Renal cortex interstitium (tissue), 15 donors: ENCODE measurements around the gene CNTNAP3. TPM values are rescaled to one million over a fixed set of nuclear protein-coding genes. Genes with fewer than 3 reads are reported as not detected.
"Not testable (repeated sequence)": the region's sequence is repeated elsewhere in the genome, so short reads cannot be mapped to it uniquely, and the experiment has no call there.

Experiments
- DNase-seq, 11 donors: peaks; one replicate each; pipeline ENCODE4 v3.0.0-alpha.2; 2013; ENCODE audit warnings: low read depth in 9 of 11, low spot score in 4 of 11; ENCODE audit errors: extremely low read depth in 1 of 11
- long read RNA-seq, 16 experiments: transcript quantifications; one replicate each; lab custom pipeline, GENCODE V29; 2026
- polyA plus RNA-seq, 3 donors: library from polyadenylated mRNA; unstranded; fragments of 120-200 nt; gene quantifications; one replicate each; pipeline ENCODE4 v1.2.1, GENCODE V29; 2013; ENCODE audit not compliant: insufficient read length in 3 of 3

The CNTNAP3 gene
- 1 to 10 TPM; 4.7 to 6.4 (median 5.0) TPM for polyA plus RNA-seq
- long read RNA-seq, donor 1 = 0 reads
- long read RNA-seq, donor 2 = 0 reads
- long read RNA-seq, donor 3 = 0 reads
- long read RNA-seq, donor 4 = 0 reads
- long read RNA-seq, donor 5 = 0 reads
- long read RNA-seq, donor 6 = 0 reads
- long read RNA-seq, donor 7 = 0 reads
- long read RNA-seq, donor 8 = 0 reads
- long read RNA-seq, donor 9 = 0 reads
- long read RNA-seq, donor 10, full-length matches to known transcripts = 1 of 1 reads
- long read RNA-seq, donor 10, partial matches to known transcripts = 0 of 1 reads
- long read RNA-seq, donor 10, other reads (novel, unspliced or antisense) = 0 of 1 reads
- long read RNA-seq, donor 11, full-length matches to known transcripts = 1 of 1 reads
- long read RNA-seq, donor 11, partial matches to known transcripts = 0 of 1 reads
- long read RNA-seq, donor 11, other reads (novel, unspliced or antisense) = 0 of 1 reads
- long read RNA-seq, donor 12 = 0 reads
- long read RNA-seq, donor 13 = 0 reads
- long read RNA-seq, donor 14 = 0 reads
- long read RNA-seq, donor 15 = 0 reads
- long read RNA-seq, donor 16, partial matches to known transcripts = 0 of 1 reads
- long read RNA-seq, donor 16, other reads (novel, unspliced or antisense) = 0 of 1 reads

DNA sequence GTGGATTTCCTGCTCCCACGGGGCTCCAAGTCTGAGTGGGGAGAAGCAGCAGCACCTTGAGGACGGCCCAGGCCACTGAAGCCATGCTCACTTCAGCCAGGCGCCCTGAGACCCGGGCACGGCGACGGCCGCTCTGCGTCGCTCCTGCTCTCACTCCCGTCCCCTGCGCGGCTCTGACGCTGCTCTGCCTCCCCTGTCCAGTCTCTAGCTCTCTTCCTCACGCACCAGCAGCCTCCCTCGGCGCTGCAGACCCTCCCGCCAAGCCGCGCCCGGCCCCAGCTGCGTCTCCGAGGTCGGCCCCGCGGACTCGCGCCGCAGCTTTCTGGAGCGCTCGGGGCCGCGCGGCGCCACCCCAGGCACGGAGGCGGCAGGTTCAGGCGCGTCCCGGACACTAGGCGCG, at the start of gene CNTNAP3:
Gene CNTNAP3, minus strand, starts transcription at position 188 of the 400 bp plus-strand sequence. Its CDS starts 103 bp downstream, at position 85.
- not testable (repeated sequence) for DNase-seq

DNA sequence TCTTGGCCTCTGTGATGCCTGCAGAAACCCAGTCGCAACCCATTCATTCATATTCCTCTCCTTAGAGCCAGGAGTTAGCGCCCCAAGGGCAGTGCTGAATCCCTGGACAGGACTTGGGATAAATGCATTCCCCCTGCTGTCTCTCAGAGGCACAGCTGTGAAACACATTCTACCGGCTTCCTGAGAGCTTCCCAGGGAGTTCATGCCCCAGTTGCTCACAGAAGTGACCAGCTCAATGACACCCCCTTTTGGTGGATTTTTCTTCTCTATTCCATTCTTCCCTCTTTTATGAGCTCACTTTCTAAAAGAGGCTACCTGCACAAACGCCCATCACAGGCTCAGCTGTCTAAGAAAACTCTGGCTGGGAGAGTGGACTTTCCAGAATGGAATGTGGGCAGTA, 8.0 kb downstream of the CNTNAP3 start:
- not testable (repeated sequence) for DNase-seq

DNA sequence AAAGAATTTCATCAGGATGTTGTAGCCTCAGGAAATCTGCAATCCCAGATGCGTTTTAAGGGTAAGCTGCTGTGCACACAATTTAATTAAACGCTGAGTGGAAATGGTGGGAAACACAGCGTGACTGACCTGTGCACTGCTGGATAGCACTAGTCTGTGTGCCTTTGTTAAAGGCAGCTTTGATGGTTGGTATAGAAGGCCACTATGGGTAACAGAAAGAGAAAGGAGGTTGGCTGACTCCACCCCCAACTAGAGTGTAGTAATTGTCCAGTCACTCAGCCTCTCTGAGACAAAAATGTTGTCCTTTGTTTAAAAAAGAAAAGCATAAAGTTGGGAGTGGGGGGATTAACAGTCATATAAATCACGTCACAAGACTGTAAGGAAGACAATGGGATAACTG, 45.5 kb downstream of the CNTNAP3 start:
- not testable (repeated sequence) for DNase-seq

DNA sequence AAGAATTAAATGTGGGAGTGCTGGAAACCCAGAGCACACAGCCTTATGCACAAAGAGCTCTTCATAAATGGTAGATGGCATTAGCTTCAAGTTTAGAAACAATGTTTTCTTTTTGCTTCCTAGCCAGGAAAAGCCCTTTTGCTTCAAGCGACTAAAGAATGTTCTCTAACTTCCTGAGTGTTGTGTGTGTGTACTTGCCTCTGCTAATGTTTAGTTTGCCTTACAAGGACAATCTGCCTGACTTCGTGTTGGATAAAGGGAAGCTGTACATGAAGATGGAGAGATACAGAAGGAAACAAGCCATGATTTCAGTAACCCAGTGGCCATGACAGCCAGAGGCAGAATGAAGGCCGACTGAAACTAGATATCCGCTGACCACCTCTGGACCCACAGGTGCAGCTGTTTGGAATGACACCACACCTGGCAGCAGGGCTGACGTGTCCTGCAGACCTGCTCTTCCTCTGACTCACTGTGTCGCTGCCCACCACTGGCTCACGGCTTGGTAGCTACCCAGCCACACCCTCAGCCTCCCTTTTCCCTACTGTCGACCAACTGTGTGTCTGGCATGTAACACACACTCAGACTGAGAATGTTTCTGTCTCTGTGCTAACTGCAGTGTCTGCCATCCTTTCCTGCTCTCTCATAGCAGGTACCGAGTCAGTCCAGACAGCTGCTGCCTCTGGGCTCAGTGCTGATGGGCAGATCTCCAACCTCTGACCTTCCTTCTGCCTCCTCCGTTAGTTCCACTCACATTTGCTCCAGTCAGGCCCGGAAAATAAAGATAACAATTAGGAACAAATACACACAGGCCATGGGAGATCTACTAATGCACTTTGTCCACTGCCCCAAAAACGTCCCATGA, 55.6 kb downstream of the CNTNAP3 start:
- not testable (repeated sequence) for DNase-seq

DNA sequence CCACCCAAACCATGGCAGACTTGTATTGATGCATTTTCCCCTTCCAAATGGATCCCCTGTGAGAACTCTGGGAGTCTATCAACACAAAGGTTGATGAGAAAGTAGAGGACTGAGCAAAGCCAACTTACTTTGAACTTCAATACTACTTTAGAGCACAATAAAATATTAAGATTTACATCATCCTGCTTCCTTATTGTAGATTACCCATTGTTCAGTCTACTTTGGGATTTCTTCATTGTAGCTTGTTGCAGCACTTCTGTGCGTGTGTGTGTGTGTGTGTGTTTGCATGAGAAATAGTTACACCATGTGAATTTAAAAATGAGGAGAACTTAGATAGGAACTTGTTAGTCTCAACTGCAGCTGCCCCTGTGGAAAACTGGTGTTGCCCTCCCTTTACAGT, 72.0 kb downstream of the CNTNAP3 start:
- not testable (repeated sequence) for DNase-seq

DNA sequence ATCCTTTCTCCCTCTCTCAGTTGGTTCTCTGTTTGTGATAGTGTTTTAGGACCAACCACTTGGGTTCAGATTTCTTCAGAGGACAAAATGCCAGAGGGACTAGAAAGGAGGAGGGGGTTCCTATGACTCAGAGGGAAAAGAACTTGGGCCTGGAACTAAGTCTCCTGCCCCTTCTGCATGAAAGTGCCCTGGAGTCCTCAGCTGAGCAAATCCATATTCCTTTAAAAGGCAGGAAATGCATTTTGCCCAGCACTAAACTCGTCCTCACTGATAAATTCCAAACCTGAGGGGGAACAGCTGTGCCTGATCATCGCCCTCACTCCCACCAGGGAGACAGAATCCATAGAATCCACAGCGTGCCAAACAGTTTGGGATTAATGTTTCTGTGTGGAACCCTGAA, 78.2 kb downstream of the CNTNAP3 start:
- not testable (repeated sequence) for DNase-seq

DNA sequence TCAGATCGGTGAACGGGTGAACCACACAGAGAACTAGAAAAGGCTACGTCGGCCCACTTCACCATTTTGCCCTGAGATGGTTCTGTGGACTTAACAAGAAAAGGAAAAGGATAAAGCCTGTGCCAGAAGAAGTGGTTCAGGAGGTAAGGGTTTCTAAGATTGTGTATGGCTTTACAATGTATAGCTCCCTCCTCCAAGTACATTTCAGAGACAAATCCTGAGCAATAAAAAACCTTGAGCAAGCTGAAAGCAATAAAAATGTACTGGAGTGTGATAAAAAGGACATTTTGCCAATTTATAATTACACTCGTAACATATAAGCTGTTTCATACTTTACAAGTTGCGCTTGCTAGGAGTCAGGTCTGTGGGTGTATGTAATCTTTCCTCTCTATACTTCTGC, 81.3 kb downstream of the CNTNAP3 start:
- not testable (repeated sequence) for DNase-seq

DNA sequence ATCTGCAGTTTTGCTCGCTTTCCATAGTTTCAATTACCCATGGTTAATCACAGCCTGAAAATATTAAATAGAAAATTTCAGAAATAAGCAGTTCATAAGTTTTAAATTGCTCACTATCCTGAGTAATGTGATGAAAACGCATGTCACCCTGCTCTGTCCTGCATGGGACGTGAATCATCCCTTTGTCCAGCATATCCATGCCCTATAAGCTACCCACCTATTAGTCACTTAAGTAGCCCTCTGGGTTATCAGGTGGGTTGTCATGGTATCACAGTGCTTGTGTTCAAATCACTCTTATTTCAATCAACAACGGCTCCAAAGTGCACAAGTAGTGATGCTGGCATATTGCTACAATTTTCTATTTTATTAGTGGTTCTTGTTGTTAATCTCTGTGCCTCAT, 82.1 kb downstream of the CNTNAP3 start:
- not testable (repeated sequence) for DNase-seq

DNA sequence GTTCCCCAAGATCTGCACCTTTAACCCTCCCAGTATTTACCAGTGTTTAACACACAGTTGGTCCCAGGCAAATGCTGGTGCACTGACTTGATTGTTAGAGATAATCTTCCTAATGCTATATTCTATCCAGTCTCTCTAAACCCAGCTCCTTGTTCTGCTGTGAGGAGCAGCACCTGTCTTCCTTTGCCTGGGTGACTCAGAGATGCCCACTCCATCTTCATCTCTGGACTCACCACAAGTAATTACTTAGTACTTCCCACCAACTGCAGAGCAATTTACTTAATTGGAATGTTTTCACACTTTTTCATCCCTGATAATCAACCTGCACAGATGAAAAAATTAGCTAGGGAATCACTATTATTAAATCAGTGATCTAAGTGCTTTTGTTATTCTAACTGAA, 87.6 kb downstream of the CNTNAP3 start:
- not testable (repeated sequence) for DNase-seq

DNA sequence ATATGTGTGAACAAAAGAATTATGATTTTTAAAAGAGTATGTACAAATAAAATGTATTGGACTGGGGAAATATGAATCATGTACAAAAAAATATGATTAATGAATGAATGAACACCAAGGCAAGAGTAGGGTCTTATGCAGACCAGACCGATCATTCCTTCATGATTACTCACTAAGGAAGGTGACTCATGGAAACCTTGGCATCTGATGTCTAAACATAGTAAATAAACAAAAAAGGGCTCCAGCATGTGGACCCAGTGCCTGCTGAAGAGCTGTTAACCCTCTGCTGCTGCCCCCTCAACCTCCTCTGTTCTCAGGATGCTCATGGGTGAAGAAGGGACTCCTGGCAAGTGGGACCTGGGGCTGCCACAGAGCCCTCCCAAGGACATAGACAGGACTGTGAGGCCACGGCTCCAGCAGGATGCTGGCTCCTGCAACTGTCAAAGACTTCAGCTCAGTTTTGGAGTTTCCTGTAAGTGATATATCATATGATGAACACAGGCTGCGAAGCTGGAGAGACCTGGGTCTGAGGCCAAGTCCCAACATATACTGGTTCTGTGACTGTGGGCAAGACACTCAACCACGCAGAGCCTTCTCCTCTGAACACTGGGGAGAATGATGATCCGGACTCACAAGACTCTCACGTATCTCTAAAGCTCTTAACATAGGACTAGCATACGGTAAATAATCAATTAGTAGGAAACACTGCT, 89.8 kb downstream of the CNTNAP3 start:
- not testable (repeated sequence) for DNase-seq

DNA sequence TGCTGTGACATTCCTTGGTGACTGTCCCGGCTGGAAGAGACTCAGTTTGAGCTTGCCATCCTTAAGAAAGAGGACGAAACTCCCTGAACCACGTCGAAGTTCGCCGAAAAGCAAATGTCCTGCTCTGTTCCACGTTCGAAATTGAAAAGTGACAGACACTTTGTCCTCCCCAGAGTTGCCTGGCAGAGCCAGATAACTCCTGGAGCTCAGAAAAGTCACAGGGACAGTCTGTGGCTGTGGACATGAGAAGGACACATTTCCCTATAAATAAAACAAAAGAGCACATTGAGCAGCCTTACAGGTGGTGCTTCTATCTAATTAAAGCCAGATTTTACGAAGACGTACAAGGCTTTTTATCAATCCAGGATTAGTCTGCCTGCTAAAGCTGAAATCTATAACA, 116.6 kb downstream of the CNTNAP3 start:
- DNase-seq = not testable (repeated sequence)

DNA sequence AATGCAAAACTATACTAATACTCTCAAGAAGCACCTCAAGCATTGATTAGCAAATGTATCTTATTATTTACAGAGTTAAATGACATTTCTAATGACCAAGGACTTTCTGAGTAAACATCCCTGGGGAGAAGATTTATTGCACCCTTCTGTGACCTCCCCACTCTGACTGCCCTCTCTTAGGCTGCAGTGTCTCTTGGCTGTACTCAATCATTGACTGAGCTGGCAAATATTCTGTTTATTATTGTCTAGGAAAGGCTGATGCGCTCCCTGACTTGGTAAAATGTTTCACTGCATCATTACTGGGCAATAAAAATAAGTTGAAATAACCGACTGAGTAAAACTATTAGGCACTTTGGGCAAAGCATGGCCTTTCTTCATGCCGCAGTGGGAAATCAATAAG, 130.3 kb downstream of the CNTNAP3 start:
- DNase-seq = not testable (repeated sequence)

DNA sequence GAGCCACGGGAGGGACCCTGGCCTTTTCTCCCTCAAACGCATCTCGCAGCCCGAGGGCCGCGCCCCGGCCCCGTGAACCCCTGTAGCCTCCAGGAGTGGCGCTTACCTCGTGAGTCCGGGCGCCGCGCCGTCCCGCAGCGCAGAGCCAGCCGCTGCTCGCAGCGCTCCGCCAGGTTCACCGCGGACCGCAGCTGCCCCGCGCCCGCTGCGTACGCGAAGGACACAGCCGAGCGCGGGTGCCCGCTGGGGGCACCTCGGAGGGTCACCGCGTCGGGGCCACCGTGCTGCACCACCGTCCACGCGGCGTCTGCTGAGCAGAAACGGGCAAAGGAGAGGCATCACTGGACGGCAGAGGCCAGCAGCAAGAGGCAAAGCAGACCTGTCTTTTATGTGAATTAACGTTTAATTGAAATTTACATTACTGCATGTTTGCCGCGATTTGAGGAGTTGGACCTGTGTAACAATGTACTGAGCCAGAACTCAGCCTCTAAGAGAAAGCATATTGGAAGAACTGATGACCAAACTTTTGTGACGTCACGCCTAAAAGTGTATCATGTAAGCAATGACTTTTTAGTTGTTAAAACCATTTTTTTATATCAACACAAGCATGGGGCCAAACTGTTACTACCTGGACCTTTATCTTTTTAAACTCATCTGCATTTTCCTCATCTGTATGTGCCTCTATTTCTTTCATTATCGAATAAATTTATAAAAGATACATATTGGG, 155.0 kb downstream of the CNTNAP3 start:
- not testable (repeated sequence) for DNase-seq

DNA sequence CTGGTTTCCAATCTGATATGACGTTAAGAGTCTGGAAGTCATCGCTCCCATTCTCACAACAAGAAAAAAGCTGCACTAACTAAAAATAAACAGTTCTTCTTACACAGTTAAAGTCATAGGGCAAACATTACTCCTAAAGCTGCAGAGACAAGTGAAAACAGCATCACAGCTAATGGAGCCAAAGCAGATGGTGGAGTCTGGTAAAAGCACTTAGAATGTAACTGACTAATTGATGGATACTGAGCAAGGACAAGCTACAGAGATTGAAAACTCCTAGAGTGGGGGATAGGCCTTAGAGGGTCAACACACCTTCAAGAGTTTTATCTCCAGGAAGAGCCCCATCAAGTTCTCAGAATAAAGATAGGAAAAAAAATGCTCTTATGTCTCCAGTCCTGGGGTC, 166.6 kb downstream of the CNTNAP3 start:
- DNase-seq = not testable (repeated sequence)

DNA sequence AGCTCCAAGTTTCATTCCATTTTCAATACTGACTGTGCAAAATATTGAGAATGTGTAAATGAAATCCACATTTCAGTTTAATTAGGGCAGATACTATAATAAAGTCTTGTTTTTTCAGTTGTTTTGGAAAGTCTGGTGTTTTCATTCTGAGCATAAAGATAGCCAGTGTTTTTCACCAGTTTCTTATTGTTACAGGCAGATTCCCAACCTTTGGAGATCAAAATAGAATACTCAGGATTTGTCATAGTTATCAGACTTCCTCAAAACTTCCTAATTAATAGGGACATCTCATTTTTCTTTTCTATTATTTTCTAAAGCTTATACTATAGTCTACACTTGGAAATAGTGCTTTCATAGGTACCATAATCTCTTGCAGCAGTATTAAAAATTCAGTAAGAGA, 176.2 kb downstream of the CNTNAP3 start:
- not testable (repeated sequence) for DNase-seq

DNA sequence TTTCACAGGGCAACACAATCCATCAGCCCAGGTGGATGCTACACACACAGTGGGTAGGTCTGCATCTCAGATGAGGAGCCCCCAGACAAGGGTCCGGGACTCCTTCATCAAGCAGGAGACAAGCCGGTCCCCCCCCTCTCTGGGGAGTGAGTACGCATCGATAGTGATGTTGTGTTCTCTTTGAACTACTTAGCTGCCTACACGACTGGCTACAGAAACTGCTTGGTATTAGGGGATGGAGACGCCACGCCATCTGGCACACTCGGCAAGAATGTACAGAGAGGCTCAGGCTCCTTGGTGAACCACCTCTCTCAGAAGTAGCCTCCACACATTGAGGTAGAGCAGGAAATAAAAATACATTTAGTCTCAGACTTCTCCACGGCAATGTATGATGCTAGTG, 179.8 kb downstream of the CNTNAP3 start:
- DNase-seq = no peak

DNA sequence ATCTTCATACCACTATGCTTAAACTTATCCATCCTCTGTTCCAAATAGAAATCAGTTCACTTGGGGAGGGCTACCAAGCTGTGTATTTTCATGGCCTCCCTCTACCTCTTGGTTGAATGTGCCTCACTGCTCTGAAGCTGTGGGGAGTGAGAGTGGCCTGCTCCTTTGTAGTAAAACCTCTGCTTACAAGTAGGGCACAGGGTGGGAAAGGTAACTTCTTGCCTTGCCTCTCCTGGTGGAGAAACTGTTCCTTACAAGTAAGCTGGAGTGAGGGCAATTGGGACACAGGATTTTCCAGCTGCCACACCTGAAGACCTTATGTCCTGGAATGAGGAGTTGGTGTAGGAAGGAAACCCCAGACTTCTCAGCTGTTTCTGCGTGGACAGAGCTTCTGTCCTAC, 190.8 kb downstream of the CNTNAP3 start:
- not testable (repeated sequence) for DNase-seq

DNA sequence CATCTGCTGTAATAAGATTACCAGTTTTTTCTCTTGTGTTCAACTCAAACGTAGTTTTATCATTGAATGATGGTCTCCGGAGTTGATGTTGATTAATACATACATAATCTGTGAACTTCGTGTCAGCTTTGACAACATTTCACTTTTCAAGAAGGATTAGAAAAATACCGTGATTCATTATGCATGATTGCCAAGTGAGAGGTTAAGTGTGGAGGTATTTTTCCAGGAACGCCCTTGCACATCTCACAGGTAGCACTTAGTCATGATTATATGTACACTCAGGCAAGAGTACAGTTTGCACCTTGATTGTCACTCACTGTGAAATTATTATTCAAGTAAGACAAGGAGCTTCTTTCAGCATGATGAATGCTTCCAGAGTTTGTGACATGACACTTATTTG, 202.7 kb downstream of the CNTNAP3 start:
- DNase-seq = not testable (repeated sequence)
